ENCODE results near the gene KNOP1.

GRCh38 chr16:19705843-19706242, 12.2 kb downstream of the KNOP1 start:
- TF ChIP-seq CTCF (IDR thresholded peaks at IDR 0.05), result no peak
- TF ChIP-seq POLR2A (IDR thresholded peaks at IDR 0.05), result no peak

Data from right lobe of liver (tissue), 4 donors.